Fibroblast of pulmonary artery (primary cell): ENCODE results near the gene GADD45B.
"Not testable (repeated sequence)": the region's sequence is repeated elsewhere in the genome, so short reads cannot be mapped to it uniquely, and the experiment has no call there.

Experiments used
- DNase-seq: peaks from one replicate; pipeline ENCODE4 v3.0.0-alpha.2; 2010; ENCODE audit warnings: low read depth
- H3K4me3 ChIP-seq: replicated peaks from 2 replicates; pipeline ENCODE4 v1.5.1; 2011; ENCODE audit warnings: low read depth, mild to moderate bottlenecking, control low read depth, low read length, moderate library complexity
- CTCF ChIP-seq: IDR thresholded peaks from 2 replicates; pipeline ENCODE4 v1.5.1; 2011; ENCODE audit warnings: mild to moderate bottlenecking, control low read depth, low read length, inconsistent platforms; ENCODE audit errors: missing control alignments

GADD45B gene

GRCh38 chr19:2503521-2504109, 27.7 kb downstream of the GADD45B start:
- peak; percentile 60 for DNase-seq
- H3K4me3 ChIP-seq: no peak overlapping the region
- no peak for TF ChIP-seq CTCF

- not testable (repeated sequence) for H3K4me3 ChIP-seq, DNase-seq
Observed at GRCh38 chr19:2506656-2507055, 30.7 kb downstream of the GADD45B start.

- DNase-seq: peak; percentile 88
- H3K4me3 ChIP-seq: no peak overlapping the region
- TF ChIP-seq CTCF: no peak
Observed at GRCh38 chr19:2507109-2507508, 31.2 kb downstream of the GADD45B start.

- TF ChIP-seq CTCF: no peak
- H3K4me3 ChIP-seq: no peak overlapping the region
- DNase-seq: no peak
Observed at GRCh38 chr19:2509096-2509495, 33.2 kb downstream of the GADD45B start.

- DNase-seq: no peak
- no peak overlapping the region for H3K4me3 ChIP-seq
- TF ChIP-seq CTCF: no peak
Observed at GRCh38 chr19:2511570-2511969, 35.6 kb downstream of the GADD45B start.

GRCh38 chr19:2511991-2512390, 36.1 kb downstream of the GADD45B start:
- no peak for DNase-seq
- no peak overlapping the region for H3K4me3 ChIP-seq
- no peak for TF ChIP-seq CTCF

- no peak overlapping the region for H3K4me3 ChIP-seq
- DNase-seq: no peak
- TF ChIP-seq CTCF: no peak
Observed at GRCh38 chr19:2512523-2513431, 36.9 kb downstream of the GADD45B start.
